CD4-positive, alpha-beta T cell (primary cell): ENCODE data around the gene CAMTA1. TPM values are rescaled to one million over a fixed set of nuclear protein-coding genes. Genes with fewer than 3 reads are reported as not detected.

Experiments
- ATAC-seq: fragments of 200-7000 bp; cut with Tn5 transposase; one replicate; pipeline ENCODE4 v1.10.0; 2022; ENCODE audit warnings: mild to moderate bottlenecking; ENCODE audit not compliant: poor library complexity
- CTCF ChIA-PET: fragments of 350-600 bp; sonication (Branson Sonifier 250); formaldehyde crosslinking; loops from one replicate; lab custom pipeline; 2021; ENCODE audit warnings: antibody characterized with exemption, inconsistent platforms; lab: Charles Lee
- POLR2A ChIA-PET: fragments of 350-600 bp; sonication (Branson Sonifier 250); formaldehyde crosslinking; loops from one replicate; lab custom pipeline; 2021; ENCODE audit warnings: antibody characterized with exemption, inconsistent platforms; lab: Charles Lee
- DNase-seq, 14 experiments: peaks; one replicate each; pipeline ENCODE4 v3.0.0-alpha.2; 2013 to 2020; ENCODE audit warnings: mixed read lengths in 2 of 14
- H3K27ac ChIP-seq, 2 donors: one replicate each; pipeline versions ENCODE4 v1.5.1 to v1.7.0; 2013; ENCODE audit warnings: low read length in 2 of 2, low read depth in 1 of 2, mild to moderate bottlenecking in 1 of 2
- H3K27me3 ChIP-seq, 2 experiments: 1 replicate in 1 of 2; 2 replicates in 1 of 2; pipeline versions ENCODE4 v1.6.1 to v1.7.0; 2013; ENCODE audit warnings: low read length in 2 of 2, control low read depth in 1 of 2, mild to moderate bottlenecking in 1 of 2, moderate library complexity in 1 of 2; ENCODE audit not compliant: insufficient read depth in 2 of 2, control insufficient read depth in 1 of 2
- H3K36me3 ChIP-seq: one replicate; pipeline ENCODE4 v1.6.1; 2013; ENCODE audit warnings: low read length, control low read depth; ENCODE audit not compliant: insufficient read depth
- H3K4me1 ChIP-seq: one replicate; pipeline ENCODE4 v1.6.1; 2013; ENCODE audit warnings: low read length, control low read depth; ENCODE audit not compliant: insufficient read depth
- H3K4me3 ChIP-seq: one replicate; pipeline ENCODE4 v1.5.1; 2013; ENCODE audit warnings: mild to moderate bottlenecking, low read length, moderate library complexity
- H3K9me3 ChIP-seq, 2 experiments: 1 replicate in 1 of 2; 2 replicates in 1 of 2; pipeline versions ENCODE4 v1.6.1 to v1.7.0; 2013; ENCODE audit warnings: low read length in 2 of 2, mild to moderate bottlenecking in 2 of 2, control low read depth in 1 of 2, moderate library complexity in 1 of 2; ENCODE audit not compliant: control insufficient read depth in 1 of 2, insufficient read depth in 1 of 2
- H3K27ac Mint-ChIP-seq: one replicate; pipeline ENCODE4 v1.8.0; 2020; ENCODE audit warnings: mixed read lengths
- H3K27me3 Mint-ChIP-seq: one replicate; pipeline ENCODE4 v1.8.0; 2021; ENCODE audit warnings: mixed read lengths
- H3K36me3 Mint-ChIP-seq: one replicate; pipeline ENCODE4 v1.8.0; 2021; ENCODE audit warnings: low read depth, mixed read lengths
- H3K4me1 Mint-ChIP-seq: one replicate; pipeline ENCODE4 v1.8.0; 2021; ENCODE audit warnings: low read depth, mixed read lengths
- H3K4me3 Mint-ChIP-seq: one replicate; pipeline ENCODE4 v1.8.0; 2020; ENCODE audit warnings: mild to moderate bottlenecking, mixed read lengths
- H3K9me3 Mint-ChIP-seq: one replicate; pipeline ENCODE4 v1.8.0; 2020; ENCODE audit warnings: mixed read lengths
- intact Hi-C, 2 experiments: fragments of 100-400 bp; cut with DNase I in 1 of 2; cut with micrococcal nuclease in 1 of 2; formaldehyde crosslinking; loops; one replicate each; pipeline versions ENCODE4 v1.15.1 to v1.9.0; 2023 to 2025; cut with DNase I, micrococcal nuclease
- total RNA-seq, 174 experiments: library from RNA in 2 of 174; stranded (reverse) in 2 of 174; gene quantifications; one replicate each; pipeline ENCODE4 v1.2.3 and lab custom pipeline; 2021 to 2026
- TF ChIP-seq, protein P1 (sequence below): fragments of 200-600 bp; IDR thresholded peaks from one replicate; pipeline ENCODE4 v1.8.0; 2022; ENCODE audit warnings: antibody characterized with exemption, mild to moderate bottlenecking

CAMTA1 gene
- total RNA-seq, 2 experiments from 2014 or later = 38.6 to 39.3 TPM

- Histone ChIP-seq H3K9me3 (no peaks in the 10 kb centered on the region), H3K27me3 (no peaks in the 10 kb centered on the region), H3K4me3 (no peak overlapping the region), H3K27ac (no peak overlapping the region), H3K4me1 (peaks cover 7% of the 10 kb centered on the region), H3K36me3 (no peaks in the 10 kb centered on the region)
- CTCF ChIA-PET = interaction anchor here (1.3 to 1.6 kb wide), 2 partner anchors 8 to 9 kb away, joined by 5 to 6 read pairs; no protein-coding TSS in a partner anchor
- Mint-ChIP-seq H3K36me3 (no peaks in the 10 kb centered on the region), H3K4me3 (no peak overlapping the region), H3K9me3 (no peaks in the 10 kb centered on the region), H3K27me3 (peaks cover 3% of the 10 kb centered on the region), H3K27ac (no peak overlapping the region), H3K4me1 (no peaks in the 10 kb centered on the region)
- ATAC-seq (no peak), DNase-seq (no peak)
- intact Hi-C loops = no loop called here
- POLR2A ChIA-PET = no interaction called here
- TF ChIP-seq, protein P1, sequence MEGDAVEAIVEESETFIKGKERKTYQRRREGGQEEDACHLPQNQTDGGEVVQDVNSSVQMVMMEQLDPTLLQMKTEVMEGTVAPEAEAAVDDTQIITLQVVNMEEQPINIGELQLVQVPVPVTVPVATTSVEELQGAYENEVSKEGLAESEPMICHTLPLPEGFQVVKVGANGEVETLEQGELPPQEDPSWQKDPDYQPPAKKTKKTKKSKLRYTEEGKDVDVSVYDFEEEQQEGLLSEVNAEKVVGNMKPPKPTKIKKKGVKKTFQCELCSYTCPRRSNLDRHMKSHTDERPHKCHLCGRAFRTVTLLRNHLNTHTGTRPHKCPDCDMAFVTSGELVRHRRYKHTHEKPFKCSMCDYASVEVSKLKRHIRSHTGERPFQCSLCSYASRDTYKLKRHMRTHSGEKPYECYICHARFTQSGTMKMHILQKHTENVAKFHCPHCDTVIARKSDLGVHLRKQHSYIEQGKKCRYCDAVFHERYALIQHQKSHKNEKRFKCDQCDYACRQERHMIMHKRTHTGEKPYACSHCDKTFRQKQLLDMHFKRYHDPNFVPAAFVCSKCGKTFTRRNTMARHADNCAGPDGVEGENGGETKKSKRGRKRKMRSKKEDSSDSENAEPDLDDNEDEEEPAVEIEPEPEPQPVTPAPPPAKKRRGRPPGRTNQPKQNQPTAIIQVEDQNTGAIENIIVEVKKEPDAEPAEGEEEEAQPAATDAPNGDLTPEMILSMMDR = no peak
Observed at GRCh38 chr1:7743346-7743745, 958.1 kb downstream of the CAMTA1 start.

DNA sequence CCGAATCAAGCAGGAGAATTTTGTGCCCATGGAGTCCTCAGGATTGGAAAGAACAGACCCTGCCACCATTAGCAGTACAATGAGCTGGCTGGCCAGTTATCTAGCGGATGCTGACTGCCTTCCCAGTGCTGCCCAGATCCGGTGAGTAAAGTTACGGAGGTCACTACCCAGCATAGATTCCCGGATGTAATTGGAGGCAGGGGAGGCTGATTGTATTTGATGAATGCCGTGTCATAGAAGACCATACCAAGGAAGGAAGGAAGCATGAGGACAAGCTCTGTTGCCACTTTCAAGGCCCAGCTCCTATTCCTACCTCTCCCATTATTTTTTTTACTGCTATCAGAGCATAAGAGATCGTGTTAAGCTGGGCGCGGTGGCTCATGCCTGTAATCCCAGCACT lies 959.6 kb downstream of the CAMTA1 start:
- ATAC-seq (no peak), DNase-seq (no peak)
- no peak overlapping the region for H3K27ac ChIP-seq
- peaks cover 3% of the 10 kb centered on the region for H3K4me1 Mint-ChIP-seq
- no peak overlapping the region for H3K27ac Mint-ChIP-seq
- POLR2A ChIA-PET = no interaction called here
- TF ChIP-seq, protein P1 = no peak
- peaks cover 7% of the 10 kb centered on the region for H3K4me1 ChIP-seq
- H3K4me3 Mint-ChIP-seq = no peak overlapping the region
- no peaks in the 10 kb centered on the region for H3K27me3 ChIP-seq
- intact Hi-C loops = no loop called here
- no peaks in the 10 kb centered on the region for H3K27me3 Mint-ChIP-seq
- H3K9me3 ChIP-seq = no peaks in the 10 kb centered on the region
- H3K4me3 ChIP-seq = no peak overlapping the region
- CTCF ChIA-PET = no interaction called here
- H3K9me3 Mint-ChIP-seq = no peaks in the 10 kb centered on the region
- H3K36me3 ChIP-seq = no peaks in the 10 kb centered on the region
- no peaks in the 10 kb centered on the region for H3K36me3 Mint-ChIP-seq

DNA sequence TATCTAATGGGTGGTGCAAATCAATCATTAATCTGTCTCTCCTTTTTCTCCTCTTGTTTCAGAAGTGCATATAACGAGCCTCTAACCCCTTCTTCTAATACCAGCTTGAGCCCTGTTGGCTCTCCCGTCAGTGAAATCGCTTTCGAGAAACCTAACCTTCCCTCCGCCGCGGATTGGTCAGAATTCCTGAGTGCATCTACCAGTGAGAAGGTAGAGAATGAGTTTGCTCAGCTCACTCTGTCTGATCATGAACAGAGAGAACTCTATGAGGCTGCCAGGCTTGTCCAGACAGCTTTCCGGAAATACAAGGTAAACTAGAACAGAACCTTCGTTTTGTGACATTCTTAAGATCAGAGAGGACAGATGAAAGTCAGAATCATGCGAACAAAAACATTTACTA lies 960.5 kb downstream of the CAMTA1 start:
- Mint-ChIP-seq H3K27ac (no peak overlapping the region), H3K36me3 (no peaks in the 10 kb centered on the region), H3K4me1 (peaks cover 8% of the 10 kb centered on the region), H3K4me3 (no peak overlapping the region), H3K27me3 (no peaks in the 10 kb centered on the region), H3K9me3 (no peaks in the 10 kb centered on the region)
- Histone ChIP-seq H3K4me1 (peaks cover 7% of the 10 kb centered on the region), H3K27ac (no peak overlapping the region), H3K4me3 (no peak overlapping the region), H3K27me3 (no peaks in the 10 kb centered on the region), H3K36me3 (no peaks in the 10 kb centered on the region), H3K9me3 (no peaks in the 10 kb centered on the region)
- TF ChIP-seq, protein P1 = no peak
- ATAC-seq (no peak), DNase-seq (no peak)
- ChIA-PET POLR2A (no interaction called here), CTCF (no interaction called here)
- intact Hi-C loops = no loop called here
